GM19238 (cell line): ENCODE measurements around the gene ARL16.

Experiments
- DNase-seq: peaks from one replicate; pipeline ENCODE4 v3.0.0; 2011; ENCODE audit warnings: low spot score; ENCODE audit not compliant: insufficient read length

Gene ARL16

DNA sequence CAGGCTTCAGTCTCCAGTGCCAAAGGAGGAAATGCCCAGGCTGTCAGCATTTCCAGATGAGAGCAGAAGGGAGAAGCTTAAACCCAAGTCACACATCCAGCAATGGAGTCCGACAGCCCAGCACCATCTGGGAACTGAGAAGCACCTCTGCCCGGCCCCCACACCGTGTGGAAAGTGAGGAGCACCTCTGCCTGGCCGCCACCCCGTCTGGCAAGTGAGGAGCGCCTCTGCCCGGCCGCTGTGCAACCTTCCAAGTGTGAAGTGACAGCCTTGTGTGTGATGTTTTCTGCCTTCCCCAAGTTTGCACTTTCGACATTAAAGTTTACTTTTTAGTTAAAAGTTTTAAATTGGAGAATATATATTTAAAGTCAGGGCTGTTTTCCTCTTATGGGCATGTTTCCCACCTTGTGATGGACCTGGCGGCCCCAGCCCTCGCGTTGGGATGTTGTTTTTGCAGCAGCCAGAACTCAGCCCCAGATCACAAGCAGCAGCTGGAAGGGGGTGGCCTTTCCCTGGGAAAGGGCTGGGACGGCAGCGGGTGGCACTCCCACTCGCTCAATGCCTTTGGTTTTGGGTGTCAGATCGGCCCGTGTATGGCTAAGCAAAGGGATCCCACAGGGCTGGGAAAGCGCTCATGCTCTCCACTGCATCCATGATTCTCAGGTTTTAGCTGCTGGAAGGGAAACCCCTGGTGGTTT lies 9.9 kb downstream of the ARL16 start:
- no peak for DNase-seq

GRCh38 chr17:81672954-81673353 lies 10.6 kb downstream of the ARL16 start:
- DNase-seq: no peak

GRCh38 chr17:81672504-81672903 lies 11.1 kb downstream of the ARL16 start:
- no peak for DNase-seq

DNA sequence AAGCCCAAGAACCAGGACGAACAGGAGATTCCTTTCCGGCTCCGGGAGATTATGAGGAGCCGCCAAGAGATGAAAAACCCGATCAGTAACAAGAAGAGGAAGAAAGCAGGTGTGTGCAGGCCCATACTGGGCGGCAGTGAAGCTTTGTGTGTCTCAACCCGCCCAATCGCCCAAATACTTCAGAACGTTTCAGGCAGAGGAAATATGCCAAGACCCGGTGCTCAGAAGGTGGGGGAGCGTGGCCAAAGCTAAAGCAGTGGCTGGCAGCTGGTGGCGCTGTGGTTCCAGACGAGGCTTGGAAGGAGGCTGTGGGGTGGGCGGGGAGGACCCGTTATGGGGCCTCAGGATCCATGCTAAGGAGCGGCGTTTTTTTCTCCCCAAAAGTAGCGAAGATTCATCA lies 15.8 kb downstream of the ARL16 start:
- no peak for DNase-seq

DNA sequence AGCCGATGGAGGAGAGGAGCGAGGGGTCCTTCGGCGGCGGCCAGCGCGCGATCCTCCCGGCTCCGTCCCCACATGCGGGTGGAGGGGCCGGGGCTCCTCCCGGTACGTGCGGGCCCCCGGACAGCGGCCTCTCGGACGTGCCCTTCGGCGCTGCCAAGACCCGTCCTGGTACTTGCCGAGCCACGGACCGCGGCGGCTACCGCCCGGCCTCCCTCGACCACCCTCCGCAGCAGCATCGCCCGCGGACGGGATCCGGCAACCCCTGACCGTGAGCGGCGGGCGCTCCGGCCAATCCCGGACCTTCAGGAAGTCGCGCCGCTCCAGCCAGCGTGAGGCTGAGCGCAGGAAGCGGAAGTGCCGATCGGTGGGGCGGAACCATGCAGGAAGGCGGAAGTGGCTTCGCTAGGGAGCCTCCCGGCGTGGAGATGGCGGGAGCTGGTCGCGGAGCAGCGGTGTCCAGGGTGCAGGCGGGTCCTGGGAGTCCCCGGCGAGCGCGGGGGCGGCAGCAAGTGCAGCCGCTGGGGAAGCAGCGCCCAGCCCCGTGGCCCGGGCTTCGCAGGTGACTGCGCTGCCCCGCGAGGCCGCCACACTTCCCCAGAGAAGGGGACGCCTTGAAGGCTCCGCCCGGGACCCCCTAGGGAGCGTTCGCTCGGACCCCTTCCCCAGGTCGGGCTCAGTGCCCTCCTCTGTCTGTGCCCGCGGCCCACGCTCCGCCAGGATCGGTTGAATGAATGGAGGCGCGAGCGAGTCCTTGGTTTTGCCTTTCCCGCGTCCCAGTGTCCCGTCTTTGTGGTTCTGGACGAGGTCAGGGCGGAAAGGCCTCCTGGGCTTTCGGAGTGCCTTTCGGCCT lies 17.0 kb downstream of the ARL16 start, which contains the start of the genes CCDC137 and OXLD1:
Gene CCDC137 (plus strand): TSS at position 396 of the 850 bp plus-strand sequence. CDS start 30 bp downstream, at position 426.
Gene OXLD1 (minus strand): TSS at position 264 of the 850 bp plus-strand sequence. CDS start 28 bp downstream, at position 236.
- peak; percentile 97 for DNase-seq

DNA sequence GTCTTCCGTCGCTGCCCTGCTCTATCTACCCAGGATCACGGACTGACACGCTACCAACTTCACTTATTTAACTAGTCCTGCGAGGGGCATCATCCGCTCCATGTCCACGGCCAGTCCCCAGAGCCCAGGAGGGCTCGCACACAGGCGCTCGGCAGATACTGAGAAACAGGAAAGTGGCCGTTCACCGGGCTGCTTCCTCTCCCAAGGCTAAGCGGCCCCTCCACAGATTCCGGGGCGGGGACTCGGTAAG lies 17.6 kb downstream of the ARL16 start:
- no peak for DNase-seq

DNA sequence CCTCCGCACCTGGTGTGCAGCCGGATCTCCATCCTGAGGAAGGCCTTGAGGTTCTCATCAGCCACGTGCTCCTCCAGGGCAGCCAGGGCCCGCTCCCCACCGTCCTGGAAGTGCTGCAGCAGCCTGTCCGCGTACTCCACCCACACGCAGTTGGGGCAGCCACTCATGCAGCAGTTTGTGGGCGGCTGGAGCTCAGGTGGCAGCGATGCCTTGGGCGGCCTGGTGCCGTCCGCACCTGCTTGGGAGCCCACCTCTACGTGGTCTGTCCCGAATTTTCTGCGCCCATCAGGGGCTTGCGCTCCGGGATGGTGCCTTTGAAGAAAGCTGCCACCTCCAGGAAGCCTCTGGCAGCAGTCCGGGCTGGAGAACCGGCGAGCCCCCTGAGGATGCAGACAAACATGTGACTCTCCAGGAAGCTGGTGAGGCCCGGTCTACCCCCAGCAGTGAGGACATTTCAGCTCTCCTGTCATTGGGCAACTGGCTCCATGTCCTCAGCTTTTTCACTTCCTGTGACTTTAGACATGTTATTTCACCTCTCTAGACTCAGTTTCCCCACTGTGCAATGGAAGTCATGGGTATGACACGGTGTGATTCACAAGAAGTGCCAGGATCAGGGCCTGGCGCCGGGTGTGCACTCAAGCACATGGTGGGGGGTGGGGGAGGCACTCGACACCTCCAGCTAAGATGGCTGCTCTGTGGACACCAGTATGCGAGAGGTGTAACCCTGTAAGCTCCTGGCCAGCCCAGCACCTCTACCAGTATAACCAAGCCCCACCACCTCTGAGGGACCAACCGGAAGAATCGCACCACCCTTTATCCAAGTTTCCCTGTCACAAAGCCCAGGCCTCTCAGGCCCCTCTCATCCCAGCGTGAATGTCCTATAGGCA lies 18.1 kb downstream of the ARL16 start:
- DNase-seq: peak; percentile 55

- no peak for DNase-seq
Observed at GRCh38 chr17:81664051-81664470, 19.5 kb downstream of the ARL16 start.

- no peak for DNase-seq
Observed at GRCh38 chr17:81662002-81662401, 21.6 kb downstream of the ARL16 start.

DNA sequence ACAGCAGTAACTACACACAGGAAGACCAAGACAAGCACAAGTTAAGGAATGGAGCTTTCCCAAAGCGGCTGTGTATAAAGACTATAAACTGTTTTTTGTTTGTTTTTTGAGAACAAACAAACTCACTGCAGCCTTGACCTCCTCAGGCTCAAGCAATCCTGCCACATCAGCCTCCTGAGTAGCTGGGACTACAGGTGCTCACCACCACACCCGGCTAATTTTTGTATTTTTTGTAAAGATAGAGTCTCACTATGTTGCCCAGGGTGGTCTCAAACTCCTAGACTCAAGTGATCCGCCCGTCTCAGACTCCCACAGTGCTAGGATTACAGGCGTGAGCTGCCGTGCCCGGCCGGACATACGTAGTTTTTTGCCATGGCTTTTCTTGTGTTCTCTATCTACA lies 23.2 kb downstream of the ARL16 start:
- no peak for DNase-seq

GRCh38 chr17:81659038-81659437 lies 24.6 kb downstream of the ARL16 start:
- no peak for DNase-seq

DNA sequence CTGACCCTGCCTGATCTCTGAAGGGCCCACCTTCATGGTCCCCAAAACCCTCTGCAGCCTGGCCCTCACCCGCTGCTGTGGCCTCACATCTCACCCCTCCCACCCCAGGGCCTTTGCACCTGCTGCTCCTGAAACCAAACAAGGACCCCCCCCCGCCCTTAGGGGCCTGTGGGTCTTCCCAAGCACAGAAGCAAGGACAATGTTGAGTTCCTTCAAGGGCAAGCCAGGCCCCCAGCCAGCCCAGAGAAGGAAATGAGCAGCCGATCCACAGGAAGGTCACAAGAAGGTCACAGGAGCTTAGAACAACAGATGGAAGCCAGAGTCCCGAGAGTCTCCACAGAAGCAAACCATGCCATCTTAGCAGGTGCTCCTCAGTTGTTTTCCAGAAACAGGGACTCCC lies 26.8 kb downstream of the ARL16 start:
- DNase-seq: no peak

GRCh38 chr17:81656118-81656743 lies 27.4 kb downstream of the ARL16 start, which contains the start of gene PDE6G:
Gene PDE6G, minus strand, starts transcription at chr17:81656542. Its CDS starts 3,237 bp downstream, at chr17:81653305.
- no peak for DNase-seq

DNA sequence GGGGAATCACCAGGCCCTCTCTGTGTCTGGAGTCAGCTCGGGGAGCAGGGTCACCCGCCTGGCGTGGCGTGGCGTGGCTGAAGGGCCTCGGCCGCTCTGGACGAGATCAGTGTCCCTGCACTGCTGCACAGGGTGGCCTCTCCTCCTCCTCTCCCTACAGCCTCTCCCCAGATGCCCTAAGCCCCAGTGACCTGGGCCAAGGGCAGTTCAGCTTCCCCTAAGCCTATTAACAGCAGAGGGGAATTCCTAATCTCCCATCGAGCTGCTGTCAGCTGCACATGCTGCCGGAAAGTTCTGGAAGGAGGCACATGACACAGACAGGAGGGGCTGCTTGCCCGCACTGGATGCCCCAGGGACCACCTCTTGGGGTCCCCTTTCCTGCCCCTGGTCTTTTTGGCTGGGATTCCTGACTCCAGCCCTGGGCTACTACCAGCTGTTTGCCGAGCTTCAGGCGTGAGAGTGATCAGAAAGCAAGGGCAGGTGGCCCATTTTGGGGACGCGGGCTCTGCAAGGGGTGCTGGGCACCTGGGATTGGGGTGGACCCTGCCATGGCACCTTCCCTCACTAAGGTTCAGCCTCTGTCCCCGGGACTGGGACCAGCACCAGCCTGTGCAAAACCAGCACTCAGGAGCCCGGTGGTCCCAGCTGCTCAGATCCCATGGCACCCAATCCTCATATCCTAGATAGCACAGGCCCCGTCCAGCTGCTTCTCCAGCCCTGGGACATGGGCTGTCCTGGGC lies 28.0 kb downstream of the ARL16 start:
- DNase-seq: no peak

- DNase-seq: peak; percentile 65
Observed at GRCh38 chr17:81652906-81653771, 30.5 kb downstream of the ARL16 start.

- DNase-seq: no peak
Observed at GRCh38 chr17:81651692-81652091, 31.9 kb downstream of the ARL16 start.

DNA sequence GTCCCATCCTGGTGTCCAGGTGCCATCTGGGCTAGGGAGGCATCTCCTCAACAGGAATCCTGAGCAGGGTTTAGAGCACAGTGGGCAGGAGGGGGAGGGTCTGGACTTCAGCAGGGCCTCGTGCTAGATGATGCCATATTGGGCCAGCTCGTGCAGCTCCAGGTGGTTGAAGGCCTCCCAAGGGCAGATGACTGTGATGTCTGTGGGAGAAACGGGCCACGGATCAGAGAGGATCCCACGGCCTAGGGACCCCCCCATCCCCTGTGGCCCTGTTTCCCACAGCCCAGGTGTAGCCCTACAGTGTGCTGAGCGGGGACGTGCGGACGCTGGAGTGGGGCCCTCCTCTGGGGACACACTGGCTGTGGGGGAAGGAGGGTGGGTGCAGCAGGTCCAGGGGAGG lies 32.6 kb downstream of the ARL16 start:
- no peak for DNase-seq

DNA sequence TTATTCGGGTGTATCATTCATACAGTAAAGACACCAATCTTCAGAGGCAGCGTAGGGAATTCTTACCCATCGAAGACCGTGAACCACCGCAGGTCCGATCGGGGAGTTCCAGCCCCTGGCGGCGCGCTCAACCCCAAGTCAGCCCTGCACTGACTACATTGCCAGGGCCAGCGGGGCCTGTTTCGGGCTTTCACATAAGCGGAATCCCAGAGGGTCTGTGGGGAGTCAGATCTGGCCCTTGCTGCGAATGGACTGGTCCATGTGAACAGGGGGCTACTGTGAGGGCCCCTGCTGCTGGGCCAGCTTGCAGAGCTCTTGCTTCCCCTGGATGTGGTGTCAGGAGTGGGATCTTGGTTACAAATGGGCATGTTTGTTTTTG lies 34.9 kb downstream of the ARL16 start:
- DNase-seq: no peak

DNA sequence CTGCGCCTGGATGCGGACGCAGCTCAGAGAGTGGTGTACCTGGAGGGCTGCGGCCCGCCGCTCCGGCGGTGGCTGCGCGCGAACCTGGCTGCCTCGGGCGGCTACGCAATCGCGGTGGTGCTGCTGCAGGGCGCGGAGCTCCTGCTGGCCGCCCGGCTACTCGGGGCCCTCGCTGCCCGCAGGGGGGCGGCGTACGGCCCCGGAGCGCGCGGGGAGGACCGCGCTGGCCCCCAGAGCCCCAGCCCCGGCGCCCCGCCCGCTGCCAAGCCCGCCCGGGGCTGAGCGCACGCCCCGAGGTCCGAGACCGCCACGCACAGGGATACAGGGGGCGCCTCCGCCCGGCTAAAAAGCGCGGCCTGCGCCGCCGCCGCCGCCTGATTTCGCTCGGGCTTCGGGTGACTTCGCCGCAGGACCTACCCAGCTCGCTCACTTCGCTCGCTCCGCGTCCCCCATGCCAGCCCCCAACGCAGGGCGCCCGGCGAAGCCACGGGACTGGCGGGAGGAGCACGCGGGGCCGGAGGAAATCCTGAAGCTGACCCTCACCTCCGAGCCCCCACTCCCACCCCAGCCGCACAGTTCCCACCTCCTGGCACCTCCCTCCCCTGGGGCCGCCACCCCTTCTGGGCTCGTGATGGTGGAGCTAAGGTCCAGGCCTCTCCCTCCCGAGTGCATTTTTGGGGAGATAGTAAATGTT lies 35.4 kb downstream of the ARL16 start:
- no peak for DNase-seq
